Coronary artery (tissue), 2 donors: ENCODE data around the gene FAH.
A peak's percentile ranks its signal among the peaks of the same experiment; 100 is the strongest.

Source experiments
- DNase-seq: peaks from one replicate; pipeline ENCODE4 v3.0.0-alpha.2; 2017; ENCODE audit warnings: low spot score
- H3K27ac ChIP-seq, 2 donors: fragments of 200-600 bp; sonication (generic); one replicate each; pipeline ENCODE4 v1.5.1; 2016 to 2019
- H3K4me3 ChIP-seq: fragments of 200-600 bp; sonication (generic); 2 replicates; pipeline ENCODE4 v1.5.1; 2016; ENCODE audit warnings: mild to moderate bottlenecking, moderate library complexity
- CTCF ChIP-seq: fragments of 200-600 bp; sonication (generic); IDR thresholded peaks from one replicate; pipeline ENCODE4 v1.5.1; 2019; ENCODE audit warnings: antibody characterized with exemption

The FAH gene

DNA sequence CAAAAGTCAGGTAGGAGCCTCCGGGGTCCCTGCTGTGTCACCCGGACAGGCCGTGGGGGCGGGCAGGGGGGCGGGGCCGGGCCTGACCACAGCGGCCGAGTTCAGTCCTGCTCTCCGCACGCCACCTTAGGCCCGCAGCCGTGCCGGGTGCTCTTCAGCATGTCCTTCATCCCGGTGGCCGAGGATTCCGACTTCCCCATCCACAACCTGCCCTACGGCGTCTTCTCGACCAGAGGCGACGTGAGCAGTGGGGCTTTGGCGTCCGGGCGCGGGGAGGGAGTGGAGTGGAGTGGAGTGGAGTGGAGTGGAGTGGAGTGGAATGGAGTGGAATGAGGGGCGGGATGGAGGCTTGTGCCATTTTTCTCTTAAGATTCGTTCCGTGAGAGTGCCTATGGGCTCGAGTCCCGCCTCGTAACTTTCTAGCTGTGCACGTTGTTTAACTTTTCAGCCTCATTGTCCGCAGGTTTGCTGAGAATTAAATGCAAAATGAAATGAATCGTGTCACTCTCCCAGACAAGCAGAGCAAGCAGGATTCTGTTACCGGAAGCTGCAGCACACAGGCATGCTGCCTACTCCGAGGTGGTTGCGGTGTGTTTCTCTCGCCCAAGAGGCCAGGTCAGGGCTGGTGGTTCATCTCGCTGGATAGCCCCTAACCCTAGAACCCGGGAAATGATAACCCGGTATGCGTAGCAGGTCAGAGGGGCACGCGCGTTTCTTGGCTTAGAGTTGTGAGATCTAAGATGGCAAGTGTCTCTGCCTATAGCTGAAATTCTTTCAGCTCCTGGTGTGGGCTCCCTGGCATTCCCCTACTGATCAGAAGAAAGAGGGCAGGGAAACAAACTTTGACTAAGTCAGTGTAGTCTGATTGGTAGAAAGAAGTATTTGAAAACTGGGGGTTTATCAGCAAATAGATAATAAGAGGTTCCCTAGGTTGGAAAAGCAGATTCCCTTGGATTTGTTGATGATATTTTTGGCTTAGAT is at the start of gene FAH:
TSS of gene FAH (plus strand) at position 104 of the 981 bp plus-strand sequence. CDS start at position 160, 56 bp downstream.
- TF ChIP-seq CTCF, result no peak
- peak within 1 kb of the TSS; percentile 79 to 95 for H3K27ac ChIP-seq
- no peak for DNase-seq
- peak within 1 kb of the TSS; percentile 93 for H3K4me3 ChIP-seq

GRCh38 chr15:80105193-80105592 is 47.6 kb upstream of the FAH start:
- no peak for DNase-seq
- no peak overlapping the region for H3K27ac ChIP-seq

DNA sequence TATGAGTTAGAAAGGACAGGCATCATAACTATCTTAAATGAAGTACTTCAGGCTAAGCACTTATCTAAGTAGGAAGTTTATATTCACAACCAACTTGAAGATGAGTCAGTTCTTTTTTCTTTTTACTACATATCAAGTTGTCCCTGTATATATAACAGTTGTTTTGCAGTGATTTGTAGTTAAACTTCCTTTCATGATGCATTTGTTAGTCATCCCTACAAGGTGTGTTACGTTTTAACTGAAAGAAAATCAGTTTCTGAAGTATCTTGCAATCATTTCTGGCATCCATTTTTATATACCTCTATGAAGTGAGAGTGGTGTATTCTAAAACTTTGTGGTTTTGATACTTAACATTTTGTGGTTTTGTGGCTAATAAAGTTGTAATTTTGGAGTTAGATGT is 47.2 kb upstream of the FAH start:
- no peak overlapping the region for H3K27ac ChIP-seq
- no peak overlapping the region for H3K4me3 ChIP-seq
- DNase-seq, result no peak
- no peak for TF ChIP-seq CTCF

More at GRCh38 chr15:80105193-80105592, 47.6 kb upstream of the FAH start:
- TF ChIP-seq CTCF, result no peak
- no peak overlapping the region for H3K4me3 ChIP-seq

DNA sequence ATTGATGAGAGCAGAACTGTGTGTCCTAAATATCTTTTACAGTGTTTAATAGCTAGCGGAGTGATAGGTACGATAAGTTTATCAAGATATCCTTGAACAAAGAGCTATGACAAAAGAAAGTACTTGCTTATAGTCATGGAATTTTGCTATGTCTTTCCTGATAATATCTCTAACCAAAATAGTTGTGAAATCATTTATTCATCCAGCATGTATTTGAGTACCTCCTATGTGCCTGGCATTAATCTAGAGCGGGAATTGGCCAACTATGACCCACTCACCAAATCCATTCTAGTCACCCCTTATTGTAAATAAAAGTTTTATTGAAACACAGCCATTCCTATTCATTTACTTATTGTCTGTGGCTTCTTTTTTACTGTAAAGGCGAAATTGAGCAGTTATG is 46.7 kb upstream of the FAH start:
- Histone ChIP-seq H3K27ac (no peak overlapping the region), H3K4me3 (no peak overlapping the region)
- no peak for DNase-seq
- no peak for TF ChIP-seq CTCF

DNA sequence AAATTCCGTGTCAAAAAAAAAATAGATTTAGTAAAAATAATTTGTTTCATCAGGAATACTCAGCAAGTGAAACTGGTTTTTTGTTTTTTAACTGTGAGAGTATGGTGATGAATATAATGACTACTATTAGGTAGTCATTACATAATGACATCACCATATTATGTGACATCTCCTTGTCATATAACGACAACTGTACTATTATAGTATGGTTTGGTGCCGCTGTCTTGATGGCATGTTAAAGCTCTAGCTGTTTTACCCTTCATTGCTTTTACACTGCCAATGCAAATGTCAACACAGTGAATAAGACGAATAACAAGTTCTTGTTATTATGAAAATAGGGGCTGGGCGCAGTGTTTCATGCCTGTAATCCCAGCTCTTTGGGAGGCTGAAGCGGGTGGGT is 45.6 kb upstream of the FAH start:
- Histone ChIP-seq H3K27ac (no peak overlapping the region), H3K4me3 (no peak overlapping the region)
- DNase-seq, result no peak
- no peak for TF ChIP-seq CTCF

DNA sequence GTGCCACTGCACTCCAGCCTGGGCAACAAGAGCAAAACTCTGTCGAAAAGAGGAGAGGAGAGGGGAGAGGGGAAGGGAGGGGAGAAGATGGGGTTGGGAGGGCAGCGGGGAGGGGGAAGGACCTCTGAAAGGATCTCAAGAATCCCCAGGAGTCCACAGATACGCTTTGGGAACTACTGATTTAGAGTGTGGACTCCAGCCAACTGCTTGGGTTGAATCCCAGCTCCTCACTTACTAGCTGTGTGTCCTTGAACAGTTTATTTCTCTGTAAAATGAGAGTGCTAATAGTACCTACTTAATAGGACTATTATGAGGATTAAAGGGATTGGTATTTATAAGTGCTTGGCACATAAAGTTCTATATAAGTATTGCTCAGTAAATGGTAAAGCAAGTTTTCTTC is 45.0 kb upstream of the FAH start:
- no peak for DNase-seq
- Histone ChIP-seq H3K4me3 (no peak overlapping the region), H3K27ac (no peak overlapping the region)
- no peak for TF ChIP-seq CTCF

GRCh38 chr15:80109388-80109787 is 43.4 kb upstream of the FAH start:
- H3K4me3 ChIP-seq, result no peak overlapping the region
- no peak for TF ChIP-seq CTCF
- no peak for DNase-seq
- H3K27ac ChIP-seq, result no peak overlapping the region
